Activated CD4-positive, CD25-positive, alpha-beta regulatory T cell treated with anti-CD3 and anti-CD28 coated beads, Interleukin-2, amount 50 U/mL, for 24 hours (primary cell): ENCODE data around the gene MFSD11.
"Not testable (repeated sequence)": the region's sequence is repeated elsewhere in the genome, so short reads cannot be mapped to it uniquely, and the experiment has no call there.

Experiments used
- ATAC-seq, 2 donors: fragments of 150-1000 bp; cut with Tn5 transposase; one replicate each; pipeline ENCODE4 v1.10.0; 2021; ENCODE audit warnings: mild to moderate bottlenecking in 1 of 2, moderate library complexity in 1 of 2

The MFSD11 gene

GRCh38 chr17:76805319-76805718, 67.4 kb downstream of the MFSD11 start:
- ATAC-seq = no peak

GRCh38 chr17:76806151-76806550, 68.2 kb downstream of the MFSD11 start:
- not testable (repeated sequence) for ATAC-seq

GRCh38 chr17:76806767-76807166, 68.8 kb downstream of the MFSD11 start:
- ATAC-seq = not testable (repeated sequence)

DNA sequence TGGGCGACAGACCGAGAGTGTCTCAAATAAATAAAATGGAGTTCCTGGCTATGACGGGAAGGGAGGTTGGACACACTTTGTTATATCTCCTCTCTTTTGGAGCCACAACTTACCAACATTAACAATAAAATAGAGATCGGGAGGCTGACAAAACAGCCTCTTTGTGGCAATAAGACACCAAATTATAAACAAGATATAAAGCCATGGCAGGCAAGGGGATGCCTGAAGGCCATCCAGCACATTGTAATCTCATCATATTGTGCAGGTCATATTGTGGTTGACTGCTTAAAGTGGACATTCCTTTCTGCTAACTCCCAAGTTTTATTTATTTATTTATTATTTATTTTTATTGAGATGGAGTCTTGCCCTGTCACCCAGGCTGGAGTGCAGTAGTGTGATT, 70.4 kb downstream of the MFSD11 start:
- no peak for ATAC-seq

DNA sequence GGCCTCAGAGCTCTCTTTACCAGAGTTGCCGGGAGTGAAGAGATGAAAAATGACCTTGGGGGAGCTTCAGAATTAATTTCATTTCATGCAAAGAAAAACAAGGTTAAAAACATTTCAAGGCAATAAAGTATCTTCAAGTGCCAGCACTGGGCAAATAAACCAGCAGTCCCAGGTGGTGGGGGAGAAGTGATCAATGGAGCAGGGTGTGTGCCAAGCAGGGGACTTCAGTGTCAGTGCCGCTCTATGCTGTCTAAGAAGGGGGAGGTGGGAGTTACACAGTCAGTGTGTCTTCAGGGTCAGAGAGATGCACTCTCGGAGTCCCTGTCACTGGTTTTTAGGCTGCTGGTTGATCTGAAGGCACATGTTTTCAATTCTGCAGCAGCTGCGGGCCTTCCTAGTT, 73.0 kb downstream of the MFSD11 start:
- ATAC-seq = no peak

GRCh38 chr17:76811834-76812233, 73.9 kb downstream of the MFSD11 start:
- ATAC-seq = no peak

DNA sequence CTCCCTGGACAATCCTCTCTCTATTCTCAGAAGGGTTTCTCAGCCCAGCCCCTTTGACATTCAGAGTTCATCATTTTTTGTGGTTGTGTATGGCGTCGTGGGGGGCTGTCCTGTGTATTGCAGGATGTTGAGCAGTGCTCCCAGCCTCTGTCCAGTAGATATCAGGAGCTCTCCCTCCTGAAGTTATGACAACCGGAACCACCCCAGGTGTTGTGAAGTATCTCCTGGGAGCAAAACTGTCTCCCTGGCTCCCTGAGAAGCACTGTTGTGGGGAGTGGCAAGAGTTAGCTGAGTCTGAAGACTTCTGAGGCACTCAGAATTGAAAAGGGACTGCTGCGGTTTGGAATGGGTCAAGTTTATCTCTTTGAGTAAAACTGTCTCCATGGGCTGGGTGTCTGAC, 74.3 kb downstream of the MFSD11 start:
- no peak for ATAC-seq

DNA sequence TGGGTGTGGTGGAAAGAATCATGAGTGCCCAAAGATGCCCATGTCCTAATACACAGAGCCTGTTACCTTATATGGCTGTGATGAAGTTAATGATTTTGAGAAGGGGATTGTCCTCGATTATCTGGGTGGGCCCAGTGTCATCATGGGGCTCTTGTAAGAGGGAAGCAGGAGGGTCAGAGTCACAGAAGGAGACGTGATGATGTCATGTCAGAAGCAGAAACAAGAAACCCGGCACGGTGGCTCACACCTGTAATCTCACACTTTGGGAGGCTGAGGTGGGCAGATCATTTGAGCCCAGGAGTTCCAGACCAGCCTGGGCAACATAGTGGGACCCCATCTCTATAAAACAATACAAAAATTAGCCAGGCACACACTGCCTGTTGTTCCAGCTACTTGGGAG, 75.0 kb downstream of the MFSD11 start:
- no peak for ATAC-seq

- ATAC-seq = not testable (repeated sequence)
These were observed 78.1 kb downstream of the MFSD11 start for GRCh38 chr17:76815907-76816589.

DNA sequence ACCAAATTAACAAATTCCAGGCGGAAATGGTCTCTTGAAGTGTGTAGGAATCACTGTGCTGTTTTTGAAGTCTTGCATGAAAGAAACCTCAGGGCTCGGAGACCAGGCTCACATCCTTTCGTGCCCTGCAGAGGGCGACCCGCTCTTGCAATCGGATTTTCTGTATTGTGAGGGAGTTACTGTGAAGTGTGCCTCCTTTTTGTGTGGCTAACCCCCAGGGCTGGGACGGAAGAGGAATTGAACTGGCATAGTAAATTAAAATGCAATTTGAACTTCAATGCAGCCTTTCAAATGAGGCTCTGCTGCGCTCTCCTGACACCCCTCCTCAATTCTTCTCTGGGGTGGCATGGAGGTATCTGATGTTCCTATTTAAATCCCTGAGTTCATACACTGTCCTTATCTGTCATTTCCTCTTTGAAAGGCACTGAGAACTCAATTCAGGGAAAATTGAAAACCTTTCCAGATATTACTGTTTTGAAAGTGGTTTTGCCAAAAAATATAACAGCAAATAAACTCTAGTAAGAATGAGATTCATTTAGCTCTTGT, 78.7 kb downstream of the MFSD11 start:
- peak; percentile 38 to 59 for ATAC-seq

DNA sequence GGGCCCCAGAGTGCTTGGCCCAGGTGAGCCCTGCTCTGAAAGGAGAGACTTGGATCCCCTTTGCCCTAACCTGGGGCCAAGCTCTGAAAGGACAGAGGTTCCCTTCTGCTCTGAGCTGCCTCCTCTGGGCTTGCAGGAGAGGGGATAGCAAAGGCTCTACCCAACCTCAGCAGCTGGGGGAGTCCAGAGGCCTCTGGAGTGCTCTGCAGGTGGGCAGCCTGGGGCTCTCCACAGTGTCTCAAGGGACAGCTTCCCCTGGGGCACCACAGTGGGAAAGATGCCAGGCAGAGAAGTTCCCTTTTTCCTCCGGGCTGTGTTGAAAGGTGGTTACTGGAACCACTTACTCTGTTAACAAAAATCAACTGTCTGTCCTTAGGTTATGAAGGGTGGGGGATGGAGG, 82.1 kb downstream of the MFSD11 start:
- ATAC-seq = no peak

GRCh38 chr17:76820561-76820960, 82.6 kb downstream of the MFSD11 start:
- ATAC-seq = no peak

GRCh38 chr17:76822184-76822778, 84.4 kb downstream of the MFSD11 start:
- ATAC-seq = no peak

GRCh38 chr17:76824093-76824492, 86.2 kb downstream of the MFSD11 start:
- ATAC-seq = no peak

DNA sequence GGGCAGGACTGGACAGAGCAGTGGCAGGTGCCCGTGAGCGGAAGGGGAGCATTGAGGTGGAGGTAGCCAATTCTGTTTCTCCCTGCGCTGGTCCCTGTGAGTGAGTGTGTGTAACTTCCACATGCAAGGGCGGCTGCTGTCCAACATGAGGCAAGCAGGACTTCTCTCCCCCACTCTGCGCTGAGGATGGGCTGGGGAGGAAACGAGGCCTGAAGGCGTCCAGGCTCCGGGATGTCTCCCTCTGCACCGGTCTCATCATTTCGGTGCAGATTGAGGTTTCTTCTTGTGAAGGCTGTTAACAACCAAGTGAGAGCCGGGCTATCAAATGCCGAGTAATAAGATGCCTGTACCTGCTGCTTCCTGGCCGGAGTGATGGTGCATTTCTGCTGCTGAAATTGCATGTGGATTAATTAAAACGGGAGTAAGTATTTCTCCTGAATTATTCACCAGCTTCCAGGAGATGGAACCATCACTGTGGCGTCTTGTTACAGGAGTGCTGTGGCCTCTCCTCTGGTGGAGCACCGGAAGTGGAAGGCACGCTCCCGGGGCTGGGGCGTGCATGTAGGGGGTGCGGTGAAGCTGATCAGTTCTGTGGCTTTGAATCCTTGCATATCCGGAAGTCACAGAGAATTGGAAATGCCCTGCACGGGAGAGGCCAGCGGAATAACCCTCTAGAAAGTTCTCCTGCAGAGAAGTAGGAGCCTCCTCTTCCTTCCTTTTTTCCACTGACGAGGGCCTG, 88.6 kb downstream of the MFSD11 start:
- ATAC-seq = no peak

DNA sequence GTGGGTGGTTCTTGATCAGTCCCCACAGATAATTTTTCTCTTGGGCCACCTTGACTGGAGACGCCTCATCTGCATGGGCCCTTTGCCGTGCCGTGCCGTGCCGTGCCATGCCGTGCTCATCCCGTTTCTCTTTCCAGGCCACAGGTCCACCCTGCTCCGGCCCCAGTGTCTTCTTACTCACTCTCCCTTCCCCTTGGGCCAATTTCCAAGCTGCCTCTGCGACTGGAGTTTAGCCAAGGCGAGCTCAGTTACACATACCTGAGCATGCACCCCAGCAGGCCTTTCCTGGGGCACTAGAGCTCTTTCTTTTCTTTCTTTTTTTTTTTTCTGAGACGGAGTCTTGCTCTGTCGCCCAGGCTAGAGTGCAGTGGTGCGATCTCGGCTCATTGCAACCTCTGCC, 89.8 kb downstream of the MFSD11 start:
- ATAC-seq = no peak
